H4 (cell line): ENCODE data around the gene SCIN. TPM values are rescaled to one million over a fixed set of nuclear protein-coding genes. Genes with fewer than 3 reads are reported as not detected.
"Not testable (repeated sequence)": the region's sequence is repeated elsewhere in the genome, so short reads cannot be mapped to it uniquely, and the experiment has no call there.

Experiments
- DNase-seq: peaks from one replicate; pipeline ENCODE4 v3.0.0-alpha.2; 2015; ENCODE audit warnings: low spot score
- total RNA-seq: library from RNA; depleted of rRNA; stranded (reverse); fragments of >200 nt; shearing (Covaris generic); gene quantifications from 2 replicates; pipeline ENCODE4 v1.2.3, GENCODE V29; 2014; rRNA removed

The SCIN gene
- total RNA-seq, 1 experiment from 2014 or later: 0.37 TPM

DNA sequence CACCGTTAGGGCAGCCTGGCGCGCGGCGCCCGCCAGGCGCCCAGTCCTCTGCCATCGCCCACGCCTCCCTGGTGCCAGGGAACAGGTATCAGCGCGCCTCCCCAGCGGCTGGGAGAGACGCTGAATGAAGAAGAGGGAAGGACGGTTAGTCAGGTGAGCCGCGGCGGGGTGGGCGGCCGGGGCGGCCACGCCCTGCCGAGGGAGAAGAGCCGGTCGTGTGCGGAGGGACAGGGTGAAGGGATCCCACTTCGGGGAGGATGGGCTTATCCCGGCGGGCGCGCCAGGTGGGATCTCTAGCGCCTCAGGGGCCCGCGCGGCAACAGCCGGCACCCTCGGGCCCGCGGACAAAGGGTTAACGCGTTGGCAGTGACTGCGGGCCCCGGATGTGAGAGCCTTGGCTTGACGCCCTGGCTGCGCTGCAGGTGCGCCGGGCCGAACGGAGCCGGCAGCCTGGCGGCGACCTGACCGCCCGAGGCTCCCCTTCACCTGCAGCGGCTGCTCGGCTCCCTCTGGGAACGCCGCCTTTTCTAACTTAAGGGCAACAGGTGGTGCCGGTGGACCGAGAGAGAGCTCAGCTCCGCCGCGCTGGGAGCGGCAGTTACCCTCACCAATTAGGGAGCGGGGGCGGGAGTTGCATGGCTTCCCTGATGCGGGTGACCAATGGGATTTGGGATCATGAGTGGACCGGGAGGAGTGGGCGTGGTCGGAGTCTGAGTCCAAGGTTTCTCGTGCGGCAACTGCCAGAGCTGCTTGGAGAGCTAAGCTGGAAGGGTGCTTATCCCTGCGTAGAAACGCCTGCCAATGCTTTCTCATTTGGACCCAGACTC, 116.6 kb downstream of the SCIN start, which contains the start of gene ARL4A:
Gene ARL4A, plus strand, starts transcription at position 743 of the 827 bp plus-strand sequence. CDS start 622 bp downstream, outside the sequence.
- DNase-seq: peak; percentile 100

DNA sequence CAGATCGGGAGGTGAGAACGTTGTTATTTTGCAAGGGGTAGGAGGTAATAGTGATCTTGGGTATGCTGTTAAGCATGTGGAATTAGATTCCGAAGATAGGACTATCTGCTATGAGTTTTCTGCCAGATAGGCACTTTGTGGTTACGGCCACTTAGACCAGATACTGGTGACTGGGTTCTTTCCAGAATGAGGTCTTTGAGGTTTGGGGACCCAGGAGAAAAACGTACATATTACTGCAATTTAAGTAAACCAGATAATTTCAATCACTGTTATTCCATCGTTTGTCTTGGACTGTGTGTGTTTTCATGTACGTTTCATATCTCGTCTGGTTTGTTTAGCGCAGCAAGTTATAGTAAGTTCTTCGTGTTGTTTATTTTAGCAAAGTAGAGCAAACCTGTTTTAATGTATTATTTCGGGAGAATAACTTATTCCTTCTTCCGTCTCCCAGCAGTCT, 117.2 kb downstream of the SCIN start:
- no peak for DNase-seq

DNA sequence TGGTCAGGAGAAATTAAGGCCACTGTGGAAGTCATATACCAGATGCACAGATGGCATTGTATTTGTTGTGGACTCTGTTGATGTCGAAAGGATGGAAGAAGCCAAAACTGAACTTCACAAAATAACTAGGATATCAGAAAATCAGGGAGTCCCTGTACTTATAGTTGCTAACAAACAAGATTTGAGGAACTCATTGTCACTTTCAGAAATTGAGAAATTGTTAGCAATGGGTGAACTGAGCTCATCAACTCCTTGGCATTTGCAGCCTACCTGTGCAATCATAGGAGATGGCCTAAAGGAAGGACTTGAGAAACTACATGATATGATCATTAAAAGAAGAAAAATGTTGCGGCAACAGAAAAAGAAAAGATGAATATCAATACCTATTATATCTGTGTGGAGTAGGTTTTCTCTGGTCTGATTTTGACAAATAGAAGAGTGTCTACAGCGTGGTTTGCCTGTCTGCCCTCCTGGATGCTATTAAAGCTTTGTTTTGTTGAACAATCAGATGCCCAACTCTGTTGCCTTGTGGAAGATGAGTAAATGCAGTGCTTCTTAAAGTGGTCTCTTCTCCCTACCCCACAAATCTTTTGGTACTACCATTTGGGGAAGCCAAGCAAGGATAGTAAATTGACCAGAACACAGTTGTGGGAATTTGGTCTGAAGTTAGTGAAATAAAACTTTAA, 118.1 kb downstream of the SCIN start:
- not testable (repeated sequence) for DNase-seq

DNA sequence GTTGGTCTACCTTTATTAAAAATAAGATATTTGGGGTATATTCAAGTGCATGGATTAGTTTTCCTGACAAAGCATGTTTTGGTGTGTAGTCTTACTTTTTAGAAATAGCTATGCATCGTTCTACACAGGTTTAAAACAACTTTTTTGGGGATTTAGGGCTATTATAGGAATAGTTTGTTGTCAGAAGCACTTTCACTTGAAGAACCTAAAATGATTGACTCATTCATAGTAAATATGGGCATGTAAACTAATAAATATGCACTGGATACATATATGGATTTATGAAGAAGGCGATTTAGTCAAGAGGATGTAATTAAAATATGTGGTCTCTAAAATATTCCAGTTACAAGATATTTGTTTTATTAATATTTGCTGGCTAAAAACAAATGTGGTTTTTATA, 118.9 kb downstream of the SCIN start:
- no peak for DNase-seq

DNA sequence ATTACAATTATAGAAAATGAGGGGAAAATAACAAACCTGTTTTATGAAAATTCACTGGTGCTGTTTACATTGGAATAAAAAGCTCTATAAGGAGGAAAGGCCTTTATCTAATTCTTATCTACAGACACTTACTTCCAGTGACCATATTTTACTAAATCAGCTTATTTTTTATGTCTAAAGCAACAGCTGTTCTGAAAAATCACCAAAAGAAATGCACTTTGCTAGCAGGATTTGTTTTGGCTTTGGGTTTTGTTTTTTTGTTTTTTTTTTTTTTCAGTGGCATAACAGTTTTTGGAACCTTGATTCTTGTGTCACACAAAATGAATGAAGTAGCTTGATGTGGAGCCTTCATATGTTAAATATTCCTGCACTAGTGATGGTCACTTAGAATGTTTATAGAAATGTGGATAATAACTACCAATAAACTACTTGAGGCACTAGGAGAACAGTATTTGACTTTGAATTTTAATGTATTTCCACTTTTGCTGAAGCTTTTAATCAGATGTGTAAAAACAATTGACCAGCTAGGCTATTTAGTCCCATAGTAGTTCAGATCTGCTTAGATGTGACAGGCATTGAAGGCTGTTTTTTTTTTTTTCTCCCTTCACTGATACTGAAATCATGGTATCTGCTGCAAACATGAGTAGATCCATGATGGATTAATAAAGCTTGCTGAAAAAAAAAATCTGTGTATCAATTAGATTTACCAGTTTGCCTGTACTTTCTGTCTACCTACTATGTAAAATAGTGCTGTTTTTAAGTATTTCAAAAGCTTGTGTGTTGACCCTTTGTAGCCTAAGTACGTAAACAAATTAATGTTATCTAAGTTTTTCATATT, 119.7 kb downstream of the SCIN start:
- DNase-seq: no peak

DNA sequence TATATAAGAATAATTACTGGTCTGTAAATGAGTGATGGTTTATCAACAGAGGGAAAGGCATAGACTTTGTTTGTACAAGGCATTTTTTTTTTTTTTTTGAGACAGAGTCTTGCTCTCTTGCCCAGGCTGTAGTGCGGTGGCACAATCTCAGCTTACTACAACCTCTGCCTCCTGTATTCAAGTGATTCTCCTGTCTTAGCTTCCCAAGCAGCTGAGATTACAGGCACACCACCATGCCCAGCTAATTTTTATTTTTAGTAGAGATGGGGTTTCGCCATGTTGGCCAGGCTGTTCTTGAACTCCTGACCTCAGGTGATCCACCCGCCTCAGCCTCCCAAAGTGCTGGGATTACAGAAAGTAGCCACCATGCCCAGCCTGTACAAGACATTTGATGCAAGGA, 120.9 kb downstream of the SCIN start:
- DNase-seq: not testable (repeated sequence)

DNA sequence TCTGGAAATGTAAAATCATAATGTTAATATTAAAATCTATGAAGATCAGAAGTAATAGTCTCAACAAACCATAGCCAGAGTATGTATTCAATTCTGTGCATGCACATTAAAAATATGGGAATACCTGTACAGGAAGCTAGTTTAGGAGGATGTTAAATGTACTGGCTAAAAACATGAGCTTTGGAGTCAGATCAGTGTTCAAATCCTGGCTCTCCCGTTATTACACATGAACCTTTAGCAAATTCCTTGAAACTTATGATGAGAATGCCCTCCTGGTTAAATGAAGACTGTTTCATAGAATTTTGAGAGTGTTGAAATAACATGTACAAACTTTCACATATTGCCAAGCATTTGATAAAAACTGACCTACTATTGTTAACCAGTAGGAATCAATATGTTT, 121.5 kb downstream of the SCIN start:
- no peak for DNase-seq

DNA sequence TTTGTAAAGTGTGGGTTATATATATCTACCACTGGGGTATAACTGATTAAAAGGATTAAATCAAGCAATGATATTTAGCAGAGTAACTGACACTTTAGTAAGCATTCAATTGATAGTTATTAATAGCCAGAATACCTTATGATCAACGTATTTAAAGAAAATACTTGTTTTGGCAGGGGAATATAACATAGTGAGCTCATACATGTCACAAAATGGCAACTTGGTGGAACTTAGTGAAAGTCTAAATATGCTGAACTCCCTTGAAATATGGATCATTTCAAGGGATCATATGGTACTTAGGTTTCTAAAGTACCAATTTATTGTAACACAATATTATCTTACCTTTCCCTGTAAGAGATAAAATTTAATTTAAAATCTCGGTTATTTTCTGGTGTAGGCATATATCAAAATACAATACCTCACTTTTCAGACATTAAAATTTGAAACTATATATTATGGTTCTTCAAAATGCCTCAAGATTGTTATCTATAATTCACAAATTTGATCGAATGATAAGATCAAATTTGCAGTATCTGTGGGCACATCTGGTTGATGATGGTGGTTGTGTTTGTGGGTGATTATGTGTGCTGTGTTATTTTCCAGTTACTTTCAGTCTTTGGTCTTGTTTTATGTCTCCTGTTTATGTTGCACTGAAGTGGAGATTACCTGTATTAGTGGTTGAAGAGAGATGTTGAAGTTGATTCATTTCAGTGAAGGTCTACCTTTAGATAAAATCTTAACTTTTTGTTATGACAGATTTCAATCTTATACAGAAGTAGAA, 122.1 kb downstream of the SCIN start:
- no peak for DNase-seq

DNA sequence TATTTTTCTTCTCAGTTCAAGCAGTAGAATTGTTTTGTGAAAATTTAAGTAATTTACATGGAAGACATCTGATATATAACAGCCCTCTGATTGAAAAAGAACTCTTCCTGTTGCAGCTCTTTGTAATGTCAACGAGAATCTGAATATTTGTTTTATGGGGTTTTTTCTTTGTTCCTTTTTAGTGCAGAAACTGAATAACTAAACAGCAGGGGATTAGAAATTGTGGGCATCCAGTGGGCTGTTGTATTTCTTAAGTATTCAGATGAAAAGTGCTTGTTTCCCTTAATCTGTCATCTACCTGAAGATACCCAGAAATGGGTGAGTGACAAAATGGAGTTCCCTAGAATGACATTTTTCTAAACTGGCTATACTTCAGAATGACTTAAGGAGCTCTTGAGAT, 124.3 kb downstream of the SCIN start:
- no peak for DNase-seq

DNA sequence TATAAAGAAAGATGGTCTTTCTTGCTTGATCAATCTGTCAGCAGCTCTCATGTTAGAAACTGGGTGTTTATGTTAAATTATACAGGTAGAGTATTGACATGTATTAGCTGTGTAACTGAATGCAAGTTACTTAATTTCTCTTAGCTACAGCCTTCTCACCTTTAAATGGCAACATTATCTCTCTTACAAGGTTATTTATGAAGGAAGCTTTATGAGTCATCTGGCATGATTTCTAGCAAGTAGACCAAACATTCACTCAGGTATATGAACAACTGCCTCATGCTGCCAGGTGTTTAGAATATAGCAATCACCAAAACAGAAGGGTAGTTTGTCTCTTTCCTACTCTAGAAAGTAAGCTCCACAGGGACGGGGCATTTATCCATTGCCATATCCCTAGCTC, 125.4 kb downstream of the SCIN start:
- DNase-seq: no peak

DNA sequence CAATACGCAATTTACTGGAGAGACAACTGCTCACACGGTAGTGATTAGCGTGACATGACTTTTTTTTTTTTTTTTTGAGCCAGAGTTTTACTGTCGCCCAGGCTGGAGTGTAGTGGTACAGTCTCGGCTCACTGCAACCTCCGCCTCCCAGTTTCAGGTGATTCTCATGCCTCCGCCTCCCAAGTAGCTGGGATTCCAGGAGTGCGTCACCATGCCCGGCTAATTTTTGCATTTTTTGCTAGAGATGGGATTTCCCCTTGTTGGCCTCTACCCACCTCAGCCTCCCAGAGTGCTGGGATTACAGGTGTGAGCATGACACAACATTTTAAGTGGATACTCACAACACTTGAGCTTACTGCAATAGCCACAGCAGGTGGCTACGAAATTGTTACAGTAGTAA, 128.8 kb downstream of the SCIN start:
- DNase-seq: no peak

DNA sequence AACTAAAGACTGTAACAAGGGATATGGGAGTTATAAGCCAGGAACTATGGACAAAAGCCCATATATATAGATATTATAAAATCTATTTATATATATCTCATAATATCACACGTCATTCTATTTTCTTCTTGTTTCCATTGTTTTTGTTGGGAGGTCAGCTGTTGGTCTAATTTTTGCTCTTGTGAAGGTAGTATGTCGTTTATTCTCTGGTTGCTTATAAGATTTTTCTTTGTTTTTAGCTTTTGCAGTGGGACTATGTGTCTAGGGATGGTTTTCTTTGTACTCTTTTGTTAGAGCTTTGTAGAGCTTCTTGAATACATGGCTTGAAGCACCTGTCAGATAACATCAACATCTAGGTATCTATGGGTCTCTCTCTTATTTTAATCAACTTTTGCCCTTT, 130.9 kb downstream of the SCIN start:
- DNase-seq: no peak

DNA sequence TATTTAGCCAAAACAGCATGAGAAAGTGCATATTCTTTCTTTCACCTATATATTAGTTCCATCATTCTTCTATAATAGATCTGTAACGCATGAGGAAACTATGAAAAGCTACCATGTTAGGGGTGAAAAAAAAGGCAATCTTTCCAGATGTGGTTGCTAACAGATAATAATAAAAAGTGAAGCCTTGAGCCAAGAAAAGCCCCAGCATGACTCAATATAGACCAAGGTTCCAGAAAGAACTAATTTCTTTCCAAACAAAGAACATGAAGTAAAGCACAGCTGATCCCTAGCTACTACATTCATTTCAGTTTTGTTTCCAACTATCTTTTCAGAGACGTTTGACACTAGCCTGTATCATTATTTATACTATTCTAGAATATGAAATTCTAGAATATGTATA, 133.4 kb downstream of the SCIN start:
- no peak for DNase-seq

DNA sequence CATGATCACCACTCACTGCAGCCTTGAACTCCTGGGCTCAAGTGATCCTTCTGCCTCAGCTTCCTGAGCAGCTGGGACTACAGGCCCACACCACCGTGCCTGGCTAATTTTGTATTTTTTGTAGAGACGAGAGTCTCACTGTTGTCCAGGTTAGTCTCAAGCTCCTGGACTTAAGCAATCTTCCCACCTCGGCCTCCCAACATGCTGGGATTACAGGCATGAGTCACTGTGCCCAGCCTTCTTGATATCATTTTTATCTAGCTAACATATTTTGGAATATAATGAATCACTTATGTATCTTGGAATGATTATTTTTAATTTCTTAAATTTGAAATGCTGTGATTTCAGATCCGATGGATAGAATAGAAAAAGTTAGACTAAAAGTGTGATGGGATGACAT, 135.4 kb downstream of the SCIN start:
- DNase-seq: no peak

DNA sequence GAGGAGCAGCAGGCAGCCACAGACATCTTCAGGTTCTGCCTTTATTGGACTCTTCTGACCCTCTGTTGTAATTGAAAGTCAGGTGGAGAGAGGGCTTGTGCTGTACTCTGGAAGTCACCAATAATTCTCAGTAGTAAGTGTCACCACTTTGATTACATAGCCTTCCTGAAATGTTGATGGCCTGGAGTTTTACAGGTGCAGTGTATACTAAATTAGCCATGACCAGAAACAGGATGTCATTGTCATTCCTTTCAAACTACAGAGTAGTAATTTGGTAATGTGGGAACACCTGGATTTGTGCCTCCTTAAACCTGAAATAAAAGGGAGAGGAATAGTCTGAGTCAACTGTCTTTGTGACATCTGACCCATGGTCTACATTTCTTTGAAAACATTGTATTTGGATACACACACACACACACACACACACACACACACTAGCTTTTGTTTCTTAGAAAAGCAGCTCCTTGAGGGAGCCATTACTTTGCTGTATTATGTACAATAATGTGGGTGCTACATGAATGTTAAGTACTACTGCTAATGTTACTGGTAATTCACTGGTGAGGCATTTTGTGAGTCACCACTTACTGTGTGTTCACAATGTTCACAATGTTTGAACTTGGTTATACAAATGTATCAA, 136.5 kb downstream of the SCIN start:
- peak; percentile 67 for DNase-seq

DNA sequence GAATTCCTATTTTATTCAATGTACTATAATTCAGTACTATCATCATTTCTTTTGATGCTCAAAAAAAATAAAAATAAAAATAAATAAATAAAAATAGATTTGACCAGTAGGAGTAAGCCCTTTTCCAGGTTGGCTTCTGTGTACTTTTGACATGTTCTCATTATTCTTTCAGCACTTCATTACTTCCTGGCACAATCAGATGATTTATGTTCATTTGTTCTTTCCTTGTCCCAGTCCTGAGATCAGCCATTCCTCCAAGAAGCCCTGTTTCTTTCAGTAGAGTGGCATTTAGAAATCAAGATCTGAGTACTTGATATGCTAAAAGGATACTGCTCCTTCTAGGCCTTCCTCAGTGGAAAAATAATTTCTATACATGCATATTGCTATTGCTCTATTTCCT, 137.8 kb downstream of the SCIN start:
- no peak for DNase-seq

Other genes starting within 250 kb of the SCIN start
- gene VWDE, start 166.9 kb upstream of the SCIN start, total RNA-seq: 2.0 and 3.1 TPM in 2 replicates
- gene ARL4A, start 116.9 kb downstream of the SCIN start, total RNA-seq: 139 and 154 TPM in 2 replicates